ENCODE results near the gene PGA5. TPM values are rescaled to one million over a fixed set of nuclear protein-coding genes. Genes with fewer than 3 reads are reported as not detected.
"Not testable (repeated sequence)": the region's sequence is repeated elsewhere in the genome, so short reads cannot be mapped to it uniquely, and the experiment has no call there.

PGA5 gene
- total RNA-seq, 1 experiment from 2014 or later, result 0.33 TPM

- no CpG with 5 or more reads among the region's 6 CpGs for WGBS (ENCODE audit: extremely low coverage, insufficient read length, low lambda C conversion rate)
- H2BK120ac ChIP-seq (ENCODE audit: low read depth, low read length, poor library complexity, severe bottlenecking); H2BK5ac ChIP-seq (ENCODE audit: insufficient read length, low read length); H3K27me3 Mint-ChIP-seq (ENCODE audit: low read depth); H3K4ac ChIP-seq (ENCODE audit: low read depth, low read length); H3T11ph ChIP-seq (ENCODE audit: low read length); H3K27ac Mint-ChIP-seq; H2BK20ac ChIP-seq (ENCODE audit: low read depth, low read length, poor library complexity, severe bottlenecking); H3K9ac ChIP-seq (ENCODE audit: extremely low read depth, insufficient read length, low read length); H3K4me2 ChIP-seq (ENCODE audit: insufficient read depth, insufficient read length, low read length); H4K91ac ChIP-seq (ENCODE audit: insufficient read length, low read depth, low read length); H2BK12ac ChIP-seq (ENCODE audit: insufficient read length, low read depth, low read length); H3K18ac ChIP-seq (ENCODE audit: insufficient read length, low read depth, low read length); H4K8ac ChIP-seq (replicated peaks; ENCODE audit: insufficient read length, low read depth, low read length); H2AFZ ChIP-seq (ENCODE audit: low read length); H3K27me3 ChIP-seq (ENCODE audit: insufficient read depth, low read length); H3K4me1 Mint-ChIP-seq; H3K9me3 ChIP-seq (ENCODE audit: control insufficient read depth, low read depth, low read length); H4K20me1 ChIP-seq (ENCODE audit: control insufficient read depth, insufficient read depth, insufficient read length); H3K4me3 Mint-ChIP-seq; H2BK15ac ChIP-seq (ENCODE audit: low read depth, low read length); H4K5ac ChIP-seq (ENCODE audit: insufficient read length, low read depth, low read length); H3K23ac ChIP-seq (ENCODE audit: insufficient read length, low read depth, low read length); H3K56ac ChIP-seq (ENCODE audit: insufficient read length, low read depth, low read length); H3K14ac ChIP-seq (ENCODE audit: insufficient read depth, low read length); H3K79me1 ChIP-seq (ENCODE audit: insufficient read depth, low read depth, low read length, poor library complexity, severe bottlenecking); H3K27ac ChIP-seq (ENCODE audit: insufficient read length, low read depth, low read length); H3K36me3 Mint-ChIP-seq (ENCODE audit: insufficient read depth in 1 of 3, low read depth in 3 of 3); H3K23me2 ChIP-seq (ENCODE audit: insufficient read length, low read depth, low read length, poor library complexity, severe bottlenecking); H3K9me3 Mint-ChIP-seq; DNase-seq; H3K79me2 ChIP-seq (ENCODE audit: insufficient read depth, low read length); H2AK5ac ChIP-seq (ENCODE audit: insufficient read length, low read length); H3K4me1 ChIP-seq (ENCODE audit: insufficient read depth, low read length): not testable (repeated sequence)
Observed at GRCh38 chr11:61229458-61229857, 11.5 kb upstream of the PGA5 start.

DNA sequence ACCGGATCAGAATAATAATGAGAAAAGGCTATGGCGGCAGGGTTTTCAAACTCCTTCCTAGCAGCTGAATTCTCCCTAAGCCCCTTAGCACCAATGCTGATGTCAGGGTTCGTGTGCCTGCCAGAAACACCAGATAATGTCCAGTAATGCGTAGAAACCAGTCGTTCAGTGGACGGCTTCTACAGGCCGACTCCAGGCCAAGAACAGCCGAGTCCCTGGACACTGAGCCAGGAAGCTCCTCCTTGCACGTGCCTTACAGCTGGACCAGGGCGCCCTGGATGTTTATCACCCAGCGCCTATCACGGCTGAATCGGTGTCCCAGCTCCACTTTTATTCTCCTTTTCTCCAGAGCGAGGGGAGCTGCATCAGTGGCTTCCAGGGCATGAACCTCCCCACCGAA lies 9.9 kb upstream of the PGA5 start:
- H3K4me1 ChIP-seq (ENCODE audit: insufficient read depth, low read length); H3K4me3 Mint-ChIP-seq; H3K14ac ChIP-seq (ENCODE audit: insufficient read depth, low read length); H2AFZ ChIP-seq (ENCODE audit: low read length); H2BK15ac ChIP-seq (ENCODE audit: low read depth, low read length); H4K91ac ChIP-seq (ENCODE audit: insufficient read length, low read depth, low read length); H3K27me3 Mint-ChIP-seq (ENCODE audit: low read depth); H2BK12ac ChIP-seq (ENCODE audit: insufficient read length, low read depth, low read length); H3K4me2 ChIP-seq (ENCODE audit: insufficient read depth, insufficient read length, low read length); H3K9ac ChIP-seq (ENCODE audit: extremely low read depth, insufficient read length, low read length); H4K8ac ChIP-seq (replicated peaks; ENCODE audit: insufficient read length, low read depth, low read length); H3K56ac ChIP-seq (ENCODE audit: insufficient read length, low read depth, low read length); H3K18ac ChIP-seq (ENCODE audit: insufficient read length, low read depth, low read length); H3K23me2 ChIP-seq (ENCODE audit: insufficient read length, low read depth, low read length, poor library complexity, severe bottlenecking); H3K79me2 ChIP-seq (ENCODE audit: insufficient read depth, low read length); H3K9me3 ChIP-seq (ENCODE audit: control insufficient read depth, low read depth, low read length); H3K27ac Mint-ChIP-seq; H3K27ac ChIP-seq (ENCODE audit: insufficient read length, low read depth, low read length); H3K9me3 Mint-ChIP-seq; DNase-seq; H3K79me1 ChIP-seq (ENCODE audit: insufficient read depth, low read depth, low read length, poor library complexity, severe bottlenecking); H3K23ac ChIP-seq (ENCODE audit: insufficient read length, low read depth, low read length); H3K36me3 Mint-ChIP-seq (ENCODE audit: insufficient read depth in 1 of 3, low read depth in 3 of 3); H3T11ph ChIP-seq (ENCODE audit: low read length); H4K5ac ChIP-seq (ENCODE audit: insufficient read length, low read depth, low read length); H2BK20ac ChIP-seq (ENCODE audit: low read depth, low read length, poor library complexity, severe bottlenecking); H3K4ac ChIP-seq (ENCODE audit: low read depth, low read length); H2BK5ac ChIP-seq (ENCODE audit: insufficient read length, low read length); H3K4me1 Mint-ChIP-seq; H2AK5ac ChIP-seq (ENCODE audit: insufficient read length, low read length); H3K27me3 ChIP-seq (ENCODE audit: insufficient read depth, low read length); H4K20me1 ChIP-seq (ENCODE audit: control insufficient read depth, insufficient read depth, insufficient read length); H2BK120ac ChIP-seq (ENCODE audit: low read depth, low read length, poor library complexity, severe bottlenecking): not testable (repeated sequence)
- no CpG with 5 or more reads among the region's 15 CpGs for WGBS (ENCODE audit: extremely low coverage, insufficient read length, low lambda C conversion rate)
